SK-N-SH (cell line): Measurements from ENCODE around the gene PTDSS2. TPM values are rescaled to one million over a fixed set of nuclear protein-coding genes. Genes with fewer than 3 reads are reported as not detected.

Experiments used
- CTCF ChIA-PET: fragments of 300-600, 350-600 bp; formaldehyde crosslinking; extraction: SDS; loops from one replicate; lab custom pipeline; 2021; lab: Yijun Ruan, JAX
- POLR2A ChIA-PET: fragments of 350-600 bp; sonication (Branson Sonifier 250); formaldehyde crosslinking; extraction: SDS; loops from one replicate; lab custom pipeline; 2020; ENCODE audit warnings: antibody characterized with exemption, inconsistent platforms; lab: Yijun Ruan, JAX
- DNase-seq: peaks from one replicate; pipeline ENCODE4 v3.0.0; 2012
- H2AFZ ChIP-seq: fragments of 200-600 bp; sonication (generic); 2 replicates; pipeline ENCODE4 v1.8.1; 2016; ENCODE audit warnings: antibody characterized with exemption, mild to moderate bottlenecking, low read depth
- H3F3A ChIP-seq: fragments of 200-600 bp; sonication (generic); replicated peaks from 2 replicates; pipeline ENCODE3; 2016; ENCODE audit warnings: antibody characterized with exemption, mild to moderate bottlenecking; ENCODE audit not compliant: insufficient read depth
- H3K27ac ChIP-seq, 2 experiments: fragments of 200-500 bp in 1 of 2; fragments of 200-600 bp in 1 of 2; sonication (Bioruptor generic) in 1 of 2; sonication (generic), shearing (Covaris generic) in 1 of 2; 2 replicates each; pipeline versions ENCODE4 v1.5.1 to v1.6.1; 2014 to 2016; ENCODE audit warnings: low read depth in 2 of 2, inconsistent platforms in 1 of 2, low read length in 1 of 2, mild to moderate bottlenecking in 1 of 2, mixed read lengths in 1 of 2
- H3K27me3 ChIP-seq: fragments of 200-600 bp; sonication (generic), shearing (Covaris generic); 2 replicates; pipeline ENCODE4 v1.6.1; 2016; ENCODE audit warnings: mixed run types; ENCODE audit not compliant: insufficient read depth
- H3K36me3 ChIP-seq, 2 experiments: fragments of 200-500 bp in 1 of 2; fragments of 200-600 bp in 1 of 2; sonication (Bioruptor generic) in 1 of 2; sonication (generic) in 1 of 2; replicated peaks in 1 of 2; 2 replicates each; pipeline versions ENCODE3 to v1.5.1; 2014 to 2016; ENCODE audit warnings: low read length in 1 of 2, mild to moderate bottlenecking in 1 of 2; ENCODE audit not compliant: insufficient read depth in 2 of 2, control insufficient read depth in 1 of 2
- H3K4me1 ChIP-seq, 2 experiments: fragments of 200-500 bp in 1 of 2; fragments of 200-600 bp in 1 of 2; sonication (Bioruptor generic) in 1 of 2; sonication (generic), shearing (Covaris generic) in 1 of 2; 2 replicates each; pipeline versions ENCODE4 v1.5.1 to v1.6.1; 2014 to 2016; ENCODE audit warnings: low read depth in 1 of 2, low read length in 1 of 2, mixed run types in 1 of 2; ENCODE audit not compliant: insufficient read depth in 2 of 2, control insufficient read depth in 1 of 2
- H3K4me2 ChIP-seq: fragments of 200-600 bp; sonication (generic), shearing (Covaris generic); 2 replicates; pipeline ENCODE4 v1.6.1; 2017; ENCODE audit warnings: mixed run types
- H3K4me3 ChIP-seq, 2 experiments: fragments of 200-500 bp in 1 of 2; fragments of 200-600 bp in 1 of 2; sonication (Bioruptor generic) in 1 of 2; sonication (generic), shearing (Covaris generic) in 1 of 2; 2 replicates each; pipeline versions ENCODE4 v1.5.1 to v1.8.1; 2014 to 2016; ENCODE audit warnings: low read depth in 2 of 2, inconsistent platforms in 1 of 2, low read length in 1 of 2, mild to moderate bottlenecking in 1 of 2, mixed read lengths in 1 of 2, moderate library complexity in 1 of 2
- H3K79me2 ChIP-seq: fragments of 200-600 bp; sonication (generic); 2 replicates; pipeline ENCODE4 v1.8.1; 2017; ENCODE audit warnings: mild to moderate bottlenecking; ENCODE audit not compliant: insufficient read depth
- H3K9ac ChIP-seq: fragments of 200-600 bp; sonication (generic); 2 replicates; pipeline ENCODE4 v1.6.1; 2017; ENCODE audit warnings: mixed run types
- H3K9me2 ChIP-seq: fragments of 200-600 bp; sonication (generic); 2 replicates; pipeline ENCODE4 v1.6.1; 2017; ENCODE audit warnings: mixed run types
- H3K9me3 ChIP-seq: fragments of 200-600 bp; sonication (generic); 2 replicates; pipeline ENCODE4 v1.6.1; 2017; ENCODE audit warnings: mixed run types, mild to moderate bottlenecking, moderate library complexity
- H4K20me1 ChIP-seq: fragments of 200-600 bp; sonication (generic); 2 replicates; pipeline ENCODE4 v1.6.1; 2017; ENCODE audit warnings: mild to moderate bottlenecking, mixed run types; ENCODE audit not compliant: insufficient read depth
- CHD2 ChIP-seq: fragments of 150-350 bp; IDR thresholded peaks from 2 replicates; pipeline ENCODE4 v1.6.1; 2018; ENCODE audit warnings: low read length; ENCODE audit not compliant: partially characterized antibody
- ELF1 ChIP-seq: IDR thresholded peaks from 2 replicates; pipeline ENCODE4 v1.4.0; 2012
- FOSL2 ChIP-seq: IDR thresholded peaks from 2 replicates; pipeline ENCODE4 v1.4.0; 2012; ENCODE audit warnings: low read depth, mild to moderate bottlenecking, moderate library complexity, borderline replicate concordance
- FOXJ3 ChIP-seq: sonication (generic); formaldehyde crosslinking; IDR thresholded peaks from 2 replicates; pipeline ENCODE4 v1.5.1; 2020; ENCODE audit warnings: mild to moderate bottlenecking, missing genetic modification reagents
- FOXM1 ChIP-seq: IDR thresholded peaks from 2 replicates; pipeline ENCODE4 v1.4.0; 2012; ENCODE audit warnings: low read depth, mild to moderate bottlenecking
- GATA2 ChIP-seq: sonication (generic); formaldehyde crosslinking; IDR thresholded peaks from 2 replicates; pipeline ENCODE4 v1.5.0; 2020; ENCODE audit warnings: mild to moderate bottlenecking, missing genetic modification reagents
- MXI1 ChIP-seq: IDR thresholded peaks from 2 replicates; pipeline ENCODE4 v1.6.1; 2012; ENCODE audit warnings: mild to moderate bottlenecking, low read depth, low read length, improper control_type of control experiment
- PBX3 ChIP-seq: IDR thresholded peaks from 2 replicates; pipeline ENCODE4; 2012
- SIN3A ChIP-seq: IDR thresholded peaks from 2 replicates; pipeline ENCODE4 v1.6.1; 2012; ENCODE audit warnings: low read depth, mild to moderate bottlenecking, low read length, moderate library complexity, borderline replicate concordance
- USF2 ChIP-seq: fragments of 150-350 bp; IDR thresholded peaks from 2 replicates; pipeline ENCODE4 v1.6.1; 2017; ENCODE audit warnings: antibody characterized with exemption, low read length, low read depth, borderline replicate concordance
- WGBS: methylation state at CpG from one replicate; pipeline ENCODE4 v1.1.6; 2017; ENCODE audit warnings: low lambda C conversion rate; 5-methylcytosine and 5-hydroxymethylcytosine counted together
- polyA plus RNA-seq, 3 experiments: library from polyadenylated mRNA; depleted of rRNA; stranded (reverse); fragments of >200 nt; gene quantifications; 2 replicates each; pipeline ENCODE4 v1.2.3, GENCODE V29; 2012
- TF ChIP-seq, protein P1 (sequence below): IDR thresholded peaks from 2 replicates; pipeline ENCODE4 v1.6.1; 2012; ENCODE audit warnings: mild to moderate bottlenecking, low read depth, low read length, moderate library complexity
- TF ChIP-seq, protein P2 (sequence below): IDR thresholded peaks from 2 replicates; pipeline ENCODE4 v1.4.0; 2012; ENCODE audit warnings: low read depth
- TF ChIP-seq, protein P3 (sequence below): fragments of 200-600 bp; sonication (generic); IDR thresholded peaks from 2 replicates; pipeline ENCODE4 v1.6.1; 2017; ENCODE audit warnings: antibody characterized with exemption, mild to moderate bottlenecking, moderate library complexity

Gene PTDSS2
- polyA plus RNA-seq, 1 of the 3 experiments (the other 2 are of a cell fraction), result 28.6 TPM

DNA sequence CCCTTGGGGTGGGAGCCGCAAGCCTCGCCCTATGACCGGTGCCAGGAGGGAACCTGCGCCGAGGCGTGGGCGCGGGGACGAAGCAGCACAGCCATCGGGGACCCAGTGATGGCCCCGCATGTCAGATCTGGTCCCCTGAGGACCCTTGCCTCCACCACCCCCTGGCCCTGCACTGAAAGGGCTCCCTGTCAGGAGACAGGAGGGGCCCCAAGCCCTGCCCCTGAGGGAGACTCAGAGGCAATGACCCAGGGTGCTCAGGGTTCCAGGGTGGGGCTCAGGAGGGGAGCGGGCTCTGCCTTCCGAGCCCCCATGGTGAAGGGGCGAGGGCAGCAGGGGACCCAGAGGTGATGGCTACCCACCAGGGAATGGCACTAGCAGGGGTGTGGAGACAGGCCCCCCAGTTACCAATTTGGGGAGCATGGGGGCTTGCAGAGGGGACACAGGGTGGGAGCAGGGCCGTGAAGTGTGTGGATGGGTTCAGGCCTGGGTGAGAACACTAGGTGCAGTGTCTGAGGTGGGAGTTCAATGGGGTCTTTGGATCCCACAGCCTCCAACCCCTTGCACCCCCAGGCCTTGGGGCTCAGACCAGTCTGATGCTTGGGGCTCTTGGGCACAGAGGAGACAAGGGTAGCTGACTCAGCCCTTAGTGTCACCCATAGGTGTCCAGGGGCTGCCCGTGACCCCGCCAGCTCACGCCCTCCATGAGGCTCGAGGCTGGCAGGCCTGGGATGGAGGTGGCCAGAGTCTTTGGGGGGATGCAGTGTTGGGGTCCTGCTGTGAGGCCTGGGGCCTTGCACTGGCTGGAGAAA is 87.7 kb downstream of the PTDSS2 start (continued):
- TF ChIP-seq USF2, result no peak

GRCh38 chr11:538431-539051 is 88.5 kb downstream of the PTDSS2 start:
- no peak overlapping the region for H3K9ac ChIP-seq
- H2AFZ ChIP-seq, result no peak overlapping the region
- ChIA-PET CTCF (interaction anchor here (0.9 kb wide), 1 partner anchor 19 kb away, joined by 3 read pairs; no protein-coding TSS in a partner anchor), POLR2A (no interaction called here)
- TF ChIP-seq MXI1 (no peak), FOXM1 (no peak)
- H3K4me2 ChIP-seq, result no peak overlapping the region
- WGBS, result 94% methylated on average over 11 of the region's 20 CpGs
- no peaks in the 10 kb centered on the region for H3F3A ChIP-seq
- no peak for DNase-seq
- H3K79me2 ChIP-seq, result peaks cover 14% of the 10 kb centered on the region
- no peaks in the 10 kb centered on the region for H3K9me2 ChIP-seq
- H3K4me1 ChIP-seq, result peaks cover 0 to 12% of the 10 kb centered on the region in 2 experiments; a peak in 1 of 4 replicates
- no peaks in the 10 kb centered on the region for H3K27me3 ChIP-seq
- no peak overlapping the region for H3K27ac ChIP-seq
- H3K36me3 ChIP-seq, result peaks cover 0 to 3% of the 10 kb centered on the region in 2 experiments
- no peaks in the 10 kb centered on the region for H3K9me3 ChIP-seq
- peaks cover 9% of the 10 kb centered on the region; the same call in 1 of the 2 replicates for H4K20me1 ChIP-seq
- H3K4me3 ChIP-seq, result no peak overlapping the region

DNA sequence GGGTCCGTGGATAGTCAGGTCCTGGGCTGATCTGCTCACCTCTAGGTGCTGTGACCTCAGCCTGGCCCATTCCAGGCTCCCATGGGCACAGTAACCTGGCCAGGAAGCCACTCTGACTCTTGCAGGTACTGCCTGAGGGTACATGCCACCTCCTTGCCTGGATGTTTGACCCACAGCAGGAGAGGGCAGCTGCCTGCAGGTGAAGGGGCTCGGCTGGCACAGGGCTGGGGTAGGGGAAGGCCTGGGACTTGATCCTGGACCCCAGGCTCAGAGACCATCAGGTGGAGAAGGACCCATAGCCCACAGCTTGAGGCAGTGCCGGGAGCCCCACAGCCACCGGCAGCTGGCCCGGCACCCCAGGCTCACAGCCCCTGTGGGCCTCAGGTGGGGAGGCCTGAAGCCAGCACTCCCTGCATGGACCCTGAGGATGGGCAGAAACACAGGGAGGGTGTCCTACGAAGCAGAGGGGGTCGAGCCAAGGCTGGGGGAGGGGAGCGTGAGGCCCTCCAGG is 89.9 kb downstream of the PTDSS2 start:
- H3K9ac ChIP-seq, result no peak overlapping the region
- no peaks in the 10 kb centered on the region for H3K9me3 ChIP-seq
- H3K4me3 ChIP-seq, result no peak overlapping the region
- H4K20me1 ChIP-seq, result no peaks in the 10 kb centered on the region
- ChIA-PET CTCF (interaction anchor here (1.0 to 2.0 kb wide), 3 partner anchors 11 to 21 kb away, joined by 3 to 7 read pairs (median 4); no protein-coding TSS in a partner anchor), POLR2A (no interaction called here)
- H3F3A ChIP-seq, result no peaks in the 10 kb centered on the region
- H2AFZ ChIP-seq, result no peak overlapping the region
- 68% methylated on average over 3 of the region's 8 CpGs for WGBS
- TF ChIP-seq ELF1 (no peak), FOXJ3 (no peak), FOSL2 (no peak), GATA2 (CRISPR knock-in tag) (no peak), FOXM1 (no peak), SIN3A (no peak), PBX3 (no peak), CHD2 (no peak), USF2 (no peak)
- TF ChIP-seq, protein P1, sequence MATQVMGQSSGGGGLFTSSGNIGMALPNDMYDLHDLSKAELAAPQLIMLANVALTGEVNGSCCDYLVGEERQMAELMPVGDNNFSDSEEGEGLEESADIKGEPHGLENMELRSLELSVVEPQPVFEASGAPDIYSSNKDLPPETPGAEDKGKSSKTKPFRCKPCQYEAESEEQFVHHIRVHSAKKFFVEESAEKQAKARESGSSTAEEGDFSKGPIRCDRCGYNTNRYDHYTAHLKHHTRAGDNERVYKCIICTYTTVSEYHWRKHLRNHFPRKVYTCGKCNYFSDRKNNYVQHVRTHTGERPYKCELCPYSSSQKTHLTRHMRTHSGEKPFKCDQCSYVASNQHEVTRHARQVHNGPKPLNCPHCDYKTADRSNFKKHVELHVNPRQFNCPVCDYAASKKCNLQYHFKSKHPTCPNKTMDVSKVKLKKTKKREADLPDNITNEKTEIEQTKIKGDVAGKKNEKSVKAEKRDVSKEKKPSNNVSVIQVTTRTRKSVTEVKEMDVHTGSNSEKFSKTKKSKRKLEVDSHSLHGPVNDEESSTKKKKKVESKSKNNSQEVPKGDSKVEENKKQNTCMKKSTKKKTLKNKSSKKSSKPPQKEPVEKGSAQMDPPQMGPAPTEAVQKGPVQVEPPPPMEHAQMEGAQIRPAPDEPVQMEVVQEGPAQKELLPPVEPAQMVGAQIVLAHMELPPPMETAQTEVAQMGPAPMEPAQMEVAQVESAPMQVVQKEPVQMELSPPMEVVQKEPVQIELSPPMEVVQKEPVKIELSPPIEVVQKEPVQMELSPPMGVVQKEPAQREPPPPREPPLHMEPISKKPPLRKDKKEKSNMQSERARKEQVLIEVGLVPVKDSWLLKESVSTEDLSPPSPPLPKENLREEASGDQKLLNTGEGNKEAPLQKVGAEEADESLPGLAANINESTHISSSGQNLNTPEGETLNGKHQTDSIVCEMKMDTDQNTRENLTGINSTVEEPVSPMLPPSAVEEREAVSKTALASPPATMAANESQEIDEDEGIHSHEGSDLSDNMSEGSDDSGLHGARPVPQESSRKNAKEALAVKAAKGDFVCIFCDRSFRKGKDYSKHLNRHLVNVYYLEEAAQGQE, result no peak
- TF ChIP-seq, protein P2, sequence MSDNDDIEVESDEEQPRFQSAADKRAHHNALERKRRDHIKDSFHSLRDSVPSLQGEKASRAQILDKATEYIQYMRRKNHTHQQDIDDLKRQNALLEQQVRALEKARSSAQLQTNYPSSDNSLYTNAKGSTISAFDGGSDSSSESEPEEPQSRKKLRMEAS, result no peak
- TF ChIP-seq, protein P3, sequence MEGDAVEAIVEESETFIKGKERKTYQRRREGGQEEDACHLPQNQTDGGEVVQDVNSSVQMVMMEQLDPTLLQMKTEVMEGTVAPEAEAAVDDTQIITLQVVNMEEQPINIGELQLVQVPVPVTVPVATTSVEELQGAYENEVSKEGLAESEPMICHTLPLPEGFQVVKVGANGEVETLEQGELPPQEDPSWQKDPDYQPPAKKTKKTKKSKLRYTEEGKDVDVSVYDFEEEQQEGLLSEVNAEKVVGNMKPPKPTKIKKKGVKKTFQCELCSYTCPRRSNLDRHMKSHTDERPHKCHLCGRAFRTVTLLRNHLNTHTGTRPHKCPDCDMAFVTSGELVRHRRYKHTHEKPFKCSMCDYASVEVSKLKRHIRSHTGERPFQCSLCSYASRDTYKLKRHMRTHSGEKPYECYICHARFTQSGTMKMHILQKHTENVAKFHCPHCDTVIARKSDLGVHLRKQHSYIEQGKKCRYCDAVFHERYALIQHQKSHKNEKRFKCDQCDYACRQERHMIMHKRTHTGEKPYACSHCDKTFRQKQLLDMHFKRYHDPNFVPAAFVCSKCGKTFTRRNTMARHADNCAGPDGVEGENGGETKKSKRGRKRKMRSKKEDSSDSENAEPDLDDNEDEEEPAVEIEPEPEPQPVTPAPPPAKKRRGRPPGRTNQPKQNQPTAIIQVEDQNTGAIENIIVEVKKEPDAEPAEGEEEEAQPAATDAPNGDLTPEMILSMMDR, result no peak
- peaks cover 0 to 3% of the 10 kb centered on the region in 2 experiments; a peak in 1 of 4 replicates for H3K4me1 ChIP-seq
- H3K9me2 ChIP-seq, result no peaks in the 10 kb centered on the region
- H3K36me3 ChIP-seq, result no peaks in the 10 kb centered on the region
- H3K4me2 ChIP-seq, result no peak overlapping the region
- no peak for DNase-seq
- no peak overlapping the region for H3K27ac ChIP-seq
- no peaks in the 10 kb centered on the region for H3K79me2 ChIP-seq
- H3K27me3 ChIP-seq, result no peaks in the 10 kb centered on the region
